GM19351 (cell line): ENCODE measurements around the gene DTNB.
A peak's percentile ranks its signal among the peaks of the same experiment; 100 is the strongest.

ENCODE experiments used
- ATAC-seq: cut with Tn5 transposase; IDR thresholded peaks from one replicate; pipeline ENCODE4 v1.9.1; 2021; ENCODE audit warnings: mild to moderate bottlenecking, moderate library complexity; ENCODE audit not compliant: unreplicated experiment

Gene DTNB

GRCh38 chr2:25400576-25401216 lies 272.7 kb downstream of the DTNB start:
- ATAC-seq = no peak

- ATAC-seq = no peak
These were observed 273.2 kb downstream of the DTNB start for GRCh38 chr2:25400169-25400568.

GRCh38 chr2:25398534-25398933 lies 274.8 kb downstream of the DTNB start:
- no peak for ATAC-seq

- ATAC-seq = no peak
These were observed 275.6 kb downstream of the DTNB start for GRCh38 chr2:25397777-25398176.

- no peak for ATAC-seq
These were observed 284.2 kb downstream of the DTNB start for GRCh38 chr2:25389161-25389560.

- ATAC-seq = peak; percentile 62
These were observed 284.9 kb downstream of the DTNB start for GRCh38 chr2:25388491-25388890.

- ATAC-seq = peak; percentile 7
These were observed 285.4 kb downstream of the DTNB start for GRCh38 chr2:25387876-25388449.

- no peak for ATAC-seq
These were observed 286.2 kb downstream of the DTNB start for GRCh38 chr2:25386971-25387875.

- ATAC-seq = no peak
These were observed 287.5 kb downstream of the DTNB start for GRCh38 chr2:25385910-25386309.

- ATAC-seq = no peak
These were observed 289.6 kb downstream of the DTNB start for GRCh38 chr2:25383806-25384205.

- no peak for ATAC-seq
These were observed 291.9 kb downstream of the DTNB start for GRCh38 chr2:25381502-25381901.

- ATAC-seq = no peak
These were observed 292.6 kb downstream of the DTNB start for GRCh38 chr2:25380586-25381375.

- no peak for ATAC-seq
These were observed 293.4 kb downstream of the DTNB start for GRCh38 chr2:25380023-25380422.

GRCh38 chr2:25379535-25379934 lies 293.8 kb downstream of the DTNB start:
- ATAC-seq = no peak

- no peak for ATAC-seq
These were observed 294.5 kb downstream of the DTNB start for GRCh38 chr2:25378731-25379490.

- no peak for ATAC-seq
These were observed 295.5 kb downstream of the DTNB start for GRCh38 chr2:25377822-25378421.

- peak; percentile 97 for ATAC-seq
These were observed 296.4 kb downstream of the DTNB start for GRCh38 chr2:25376750-25377621.

GRCh38 chr2:25375989-25376545 lies 297.3 kb downstream of the DTNB start:
- ATAC-seq = no peak
